ENCODE data around the gene CAMK1D. TPM values are rescaled to one million over a fixed set of nuclear protein-coding genes. Genes with fewer than 3 reads are reported as not detected.
A peak's percentile ranks its signal among the peaks of the same experiment; 100 is the strongest.

The CAMK1D gene
- polyA plus RNA-seq, 2 of the 4 experiments (the other 2 are of a cell fraction) = 6.6 to 12.5 TPM

GRCh38 chr10:12448729-12449391 is 99.5 kb downstream of the CAMK1D start (continued):
- TF ChIP-seq HMGXB4 (CRISPR knock-in tag; IDR thresholded peaks at IDR 0.05; ENCODE audit: borderline replicate concordance) (no peak), MYC (IDR thresholded peaks at IDR 0.05; ENCODE audit: borderline replicate concordance, low read length) (no peak; the same call in 1 of the 2 replicates), CBX8 (IDR thresholded peaks at IDR 0.05) (no peak), EHMT2 (IDR thresholded peaks at IDR 0.05; ENCODE audit: low read depth) (no peak), ZSCAN20 (CRISPR knock-in tag; IDR thresholded peaks at IDR 0.05) (no peak), PBX3 (IDR thresholded peaks at IDR 0.05) (no peak), ATOH8 (CRISPR knock-in tag; IDR thresholded peaks at IDR 0.05; ENCODE audit: low read depth) (no peak), FOSL2 (IDR thresholded peaks at IDR 0.05) (peak; percentile 55; the same call in 1 of the 2 replicates), FOSL2 (CRISPR knock-in tag; IDR thresholded peaks at IDR 0.05) (peak; percentile 89), KDM1A (IDR thresholded peaks at IDR 0.05; ENCODE audit: low read depth) (no peak), E2F6 (IDR thresholded peaks at IDR 0.05; ENCODE audit: borderline replicate concordance, low read depth) (no peak), BHLHE40 (IDR thresholded peaks at IDR 0.05; ENCODE audit: low read depth, low read length) (no peak)

GRCh38 chr10:12455318-12455717 is 106.0 kb downstream of the CAMK1D start:
- H3K4me2 ChIP-seq = no peak overlapping the region; the same call in 2 of the 3 replicates

More at GRCh38 chr10:12455318-12455717, 106.0 kb downstream of the CAMK1D start:
- ChIA-PET CTCF (interaction anchor here (1.1 to 1.5 kb wide), 3 partner anchors 191 to 619 kb away, joined by 3 to 6 read pairs (median 3); no protein-coding TSS in a partner anchor), POLR2A (no interaction called here)
- Histone ChIP-seq H3K4me1 (peaks cover 24% of the 10 kb centered on the region), H3K4me3 (no peak overlapping the region), H3K9me3 (no peaks in the 10 kb centered on the region), H3K27ac (peak overlapping the region in 1 of 2 experiments; percentile 29; a peak in 2 of 6 replicates)
- TF ChIP-seq POLR2A (IDR thresholded peaks at IDR 0.05; ENCODE audit: low read length) = no peak
- TF ChIP-seq EHMT2 (IDR thresholded peaks at IDR 0.05; ENCODE audit: low read depth) = no peak
- no peak for TF ChIP-seq REST (IDR thresholded peaks at IDR 0.05)
- no peak for TF ChIP-seq CBX2 (IDR thresholded peaks at IDR 0.05; ENCODE audit: borderline replicate concordance, low read depth)
- no peak for TF ChIP-seq TFCP2L1 (CRISPR knock-in tag; IDR thresholded peaks at IDR 0.05)
- no peak for TF ChIP-seq FOSL2 (IDR thresholded peaks at IDR 0.05)
- TF ChIP-seq FOSL2 (CRISPR knock-in tag; IDR thresholded peaks at IDR 0.05) = no peak
- TF ChIP-seq HMGXB4 (CRISPR knock-in tag; IDR thresholded peaks at IDR 0.05; ENCODE audit: borderline replicate concordance) = no peak
- TF ChIP-seq RARB (CRISPR knock-in tag; IDR thresholded peaks at IDR 0.05) = no peak
- no peak for TF ChIP-seq HOXB13 (CRISPR knock-in tag; IDR thresholded peaks at IDR 0.05; ENCODE audit: low read depth)
- DNase-seq (ENCODE audit: low read depth in 1 of 2, low spot score in 1 of 2) = no peak
- FAIRE-seq = peak; percentile 67
- no peak for ATAC-seq
- WGBS (ENCODE audit: missing lambda C conversion rate) = 81% methylated on average over 5 of the region's 5 CpGs
